ENCODE data around the gene GNG2.

- TF ChIP-seq EZH2 (IDR thresholded peaks at IDR 0.05; ENCODE audit: borderline replicate concordance, low read depth, low read length, severe bottlenecking), result no peak
- TF ChIP-seq, protein P1, sequence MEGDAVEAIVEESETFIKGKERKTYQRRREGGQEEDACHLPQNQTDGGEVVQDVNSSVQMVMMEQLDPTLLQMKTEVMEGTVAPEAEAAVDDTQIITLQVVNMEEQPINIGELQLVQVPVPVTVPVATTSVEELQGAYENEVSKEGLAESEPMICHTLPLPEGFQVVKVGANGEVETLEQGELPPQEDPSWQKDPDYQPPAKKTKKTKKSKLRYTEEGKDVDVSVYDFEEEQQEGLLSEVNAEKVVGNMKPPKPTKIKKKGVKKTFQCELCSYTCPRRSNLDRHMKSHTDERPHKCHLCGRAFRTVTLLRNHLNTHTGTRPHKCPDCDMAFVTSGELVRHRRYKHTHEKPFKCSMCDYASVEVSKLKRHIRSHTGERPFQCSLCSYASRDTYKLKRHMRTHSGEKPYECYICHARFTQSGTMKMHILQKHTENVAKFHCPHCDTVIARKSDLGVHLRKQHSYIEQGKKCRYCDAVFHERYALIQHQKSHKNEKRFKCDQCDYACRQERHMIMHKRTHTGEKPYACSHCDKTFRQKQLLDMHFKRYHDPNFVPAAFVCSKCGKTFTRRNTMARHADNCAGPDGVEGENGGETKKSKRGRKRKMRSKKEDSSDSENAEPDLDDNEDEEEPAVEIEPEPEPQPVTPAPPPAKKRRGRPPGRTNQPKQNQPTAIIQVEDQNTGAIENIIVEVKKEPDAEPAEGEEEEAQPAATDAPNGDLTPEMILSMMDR (IDR thresholded peaks at IDR 0.05; ENCODE audit: borderline replicate concordance, extremely low read depth, low read length, poor library complexity, severe bottlenecking), result no peak
Observed at GRCh38 chr14:51862176-51862796, 1.9 kb downstream of the GNG2 start.
